Measurements from ENCODE around the gene PRKCA.

PRKCA gene

DNA sequence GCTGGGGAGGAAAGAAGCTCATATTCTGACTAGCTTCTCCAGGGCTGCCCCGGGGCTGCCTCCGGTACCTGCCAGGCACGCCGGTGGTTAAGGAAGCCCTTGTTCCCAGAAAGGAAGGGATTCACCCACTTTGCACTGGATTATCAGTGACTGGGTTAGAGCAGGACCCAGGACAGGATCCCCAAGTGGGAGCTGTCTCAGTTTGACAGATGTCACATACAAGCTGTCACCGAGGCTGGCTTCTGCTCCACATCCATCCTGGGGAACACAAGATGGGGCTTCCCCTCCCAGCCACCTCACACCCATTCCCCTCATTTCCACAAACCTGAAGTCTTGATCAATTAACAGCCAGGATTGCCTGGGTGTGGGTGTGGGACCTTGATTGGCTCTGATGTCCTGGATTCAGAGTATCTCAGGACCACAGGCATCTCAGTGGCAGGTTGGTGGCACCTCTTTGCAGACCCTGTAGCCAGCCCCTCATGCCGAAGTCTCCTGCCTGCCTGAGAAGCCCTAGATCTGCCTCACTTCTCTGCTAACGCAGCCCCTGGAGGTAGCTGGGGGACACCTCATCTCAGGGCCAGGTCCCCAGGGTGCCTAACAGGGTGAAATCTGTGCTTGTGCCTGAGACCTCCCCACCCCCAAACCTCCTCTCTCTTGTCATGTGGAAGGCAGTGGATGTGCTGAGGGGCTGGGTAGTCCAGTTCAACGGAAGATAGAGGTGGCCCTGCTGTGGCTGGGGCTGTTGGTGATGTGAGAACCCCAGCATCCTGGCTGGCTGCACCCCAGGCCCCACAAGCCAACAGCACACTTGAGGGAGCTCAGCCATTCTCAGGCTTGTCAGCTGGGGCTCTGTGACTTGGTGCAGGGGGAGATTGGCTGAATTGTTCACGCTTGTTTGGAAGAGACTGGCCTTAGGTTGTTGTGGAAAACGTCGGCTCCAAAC lies 533.9 kb downstream of the PRKCA start:
- no peak; the same call in 2 of the 3 replicates for ATAC-seq
- no peak for TF ChIP-seq GLIS3 (CRISPR knock-in tag; IDR thresholded peaks at IDR 0.05)
- TF ChIP-seq SNAI2 (CRISPR knock-in tag; IDR thresholded peaks at IDR 0.05) = no peak
- no peak for TF ChIP-seq OSR1 (CRISPR knock-in tag; IDR thresholded peaks at IDR 0.05)

DNA sequence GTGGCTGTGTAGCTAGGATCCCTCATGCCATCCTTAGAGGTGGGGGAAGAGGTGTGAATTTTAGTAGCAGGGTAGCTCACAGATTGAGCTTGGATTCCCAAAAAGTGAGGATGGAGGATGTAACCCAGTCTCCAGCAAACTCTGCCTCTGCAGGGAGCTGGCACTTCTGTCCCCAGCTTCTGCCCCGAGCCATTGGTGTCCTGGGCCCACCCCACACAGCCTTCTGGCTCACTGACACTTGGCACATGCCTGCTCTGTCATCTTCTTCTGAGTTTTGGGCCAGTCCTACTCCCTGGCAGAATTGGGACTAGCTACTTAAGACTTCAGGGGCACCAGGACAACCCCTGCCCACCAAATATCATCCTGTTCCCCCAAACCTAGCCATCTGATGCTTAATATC lies 534.8 kb downstream of the PRKCA start:
- no peak for TF ChIP-seq GLIS3 (CRISPR knock-in tag; IDR thresholded peaks at IDR 0.05)
- no peak for TF ChIP-seq TCF4 (CRISPR knock-in tag; IDR thresholded peaks at IDR 0.05; ENCODE audit: borderline replicate concordance)
- no peak for TF ChIP-seq ZFP3 (CRISPR knock-in tag; IDR thresholded peaks at IDR 0.05)
- no peak for TF ChIP-seq CSDC2 (CRISPR knock-in tag; IDR thresholded peaks at IDR 0.05)
- no peak for TF ChIP-seq ISL1 (CRISPR knock-in tag; IDR thresholded peaks at IDR 0.05)
- TF ChIP-seq, protein P1, sequence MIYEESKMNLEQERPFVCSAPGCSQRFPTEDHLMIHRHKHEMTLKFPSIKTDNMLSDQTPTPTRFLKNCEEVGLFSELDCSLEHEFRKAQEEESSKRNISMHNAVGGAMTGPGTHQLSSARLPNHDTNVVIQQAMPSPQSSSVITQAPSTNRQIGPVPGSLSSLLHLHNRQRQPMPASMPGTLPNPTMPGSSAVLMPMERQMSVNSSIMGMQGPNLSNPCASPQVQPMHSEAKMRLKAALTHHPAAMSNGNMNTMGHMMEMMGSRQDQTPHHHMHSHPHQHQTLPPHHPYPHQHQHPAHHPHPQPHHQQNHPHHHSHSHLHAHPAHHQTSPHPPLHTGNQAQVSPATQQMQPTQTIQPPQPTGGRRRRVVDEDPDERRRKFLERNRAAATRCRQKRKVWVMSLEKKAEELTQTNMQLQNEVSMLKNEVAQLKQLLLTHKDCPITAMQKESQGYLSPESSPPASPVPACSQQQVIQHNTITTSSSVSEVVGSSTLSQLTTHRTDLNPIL (CRISPR knock-in tag; IDR thresholded peaks at IDR 0.05; ENCODE audit: low read depth) = no peak
- TF ChIP-seq, protein P2, sequence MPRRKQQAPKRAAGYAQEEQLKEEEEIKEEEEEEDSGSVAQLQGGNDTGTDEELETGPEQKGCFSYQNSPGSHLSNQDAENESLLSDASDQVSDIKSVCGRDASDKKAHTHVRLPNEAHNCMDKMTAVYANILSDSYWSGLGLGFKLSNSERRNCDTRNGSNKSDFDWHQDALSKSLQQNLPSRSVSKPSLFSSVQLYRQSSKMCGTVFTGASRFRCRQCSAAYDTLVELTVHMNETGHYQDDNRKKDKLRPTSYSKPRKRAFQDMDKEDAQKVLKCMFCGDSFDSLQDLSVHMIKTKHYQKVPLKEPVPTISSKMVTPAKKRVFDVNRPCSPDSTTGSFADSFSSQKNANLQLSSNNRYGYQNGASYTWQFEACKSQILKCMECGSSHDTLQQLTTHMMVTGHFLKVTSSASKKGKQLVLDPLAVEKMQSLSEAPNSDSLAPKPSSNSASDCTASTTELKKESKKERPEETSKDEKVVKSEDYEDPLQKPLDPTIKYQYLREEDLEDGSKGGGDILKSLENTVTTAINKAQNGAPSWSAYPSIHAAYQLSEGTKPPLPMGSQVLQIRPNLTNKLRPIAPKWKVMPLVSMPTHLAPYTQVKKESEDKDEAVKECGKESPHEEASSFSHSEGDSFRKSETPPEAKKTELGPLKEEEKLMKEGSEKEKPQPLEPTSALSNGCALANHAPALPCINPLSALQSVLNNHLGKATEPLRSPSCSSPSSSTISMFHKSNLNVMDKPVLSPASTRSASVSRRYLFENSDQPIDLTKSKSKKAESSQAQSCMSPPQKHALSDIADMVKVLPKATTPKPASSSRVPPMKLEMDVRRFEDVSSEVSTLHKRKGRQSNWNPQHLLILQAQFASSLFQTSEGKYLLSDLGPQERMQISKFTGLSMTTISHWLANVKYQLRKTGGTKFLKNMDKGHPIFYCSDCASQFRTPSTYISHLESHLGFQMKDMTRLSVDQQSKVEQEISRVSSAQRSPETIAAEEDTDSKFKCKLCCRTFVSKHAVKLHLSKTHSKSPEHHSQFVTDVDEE (CRISPR knock-in tag; IDR thresholded peaks at IDR 0.05) = no peak
- no peak for TF ChIP-seq ZNF565 (CRISPR knock-in tag; conservative IDR thresholded peaks at IDR 0.05; ENCODE audit: low read depth)
- no peak for TF ChIP-seq ZNF70 (CRISPR knock-in tag; IDR thresholded peaks at IDR 0.05)
- TF ChIP-seq RARB (CRISPR knock-in tag; IDR thresholded peaks at IDR 0.05) = no peak
- TF ChIP-seq ARNTL (CRISPR knock-in tag; IDR thresholded peaks at IDR 0.05; ENCODE audit: borderline replicate concordance, low read depth) = no peak
- no peak for TF ChIP-seq ESRRG (CRISPR knock-in tag; IDR thresholded peaks at IDR 0.05)
- TF ChIP-seq, protein P3, sequence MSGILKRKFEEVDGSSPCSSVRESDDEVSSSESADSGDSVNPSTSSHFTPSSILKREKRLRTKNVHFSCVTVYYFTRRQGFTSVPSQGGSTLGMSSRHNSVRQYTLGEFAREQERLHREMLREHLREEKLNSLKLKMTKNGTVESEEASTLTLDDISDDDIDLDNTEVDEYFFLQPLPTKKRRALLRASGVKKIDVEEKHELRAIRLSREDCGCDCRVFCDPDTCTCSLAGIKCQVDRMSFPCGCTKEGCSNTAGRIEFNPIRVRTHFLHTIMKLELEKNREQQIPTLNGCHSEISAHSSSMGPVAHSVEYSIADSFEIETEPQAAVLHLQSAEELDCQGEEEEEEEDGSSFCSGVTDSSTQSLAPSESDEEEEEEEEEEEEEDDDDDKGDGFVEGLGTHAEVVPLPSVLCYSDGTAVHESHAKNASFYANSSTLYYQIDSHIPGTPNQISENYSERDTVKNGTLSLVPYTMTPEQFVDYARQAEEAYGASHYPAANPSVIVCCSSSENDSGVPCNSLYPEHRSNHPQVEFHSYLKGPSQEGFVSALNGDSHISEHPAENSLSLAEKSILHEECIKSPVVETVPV (CRISPR knock-in tag; IDR thresholded peaks at IDR 0.05) = no peak
- no peak for TF ChIP-seq ZC3H10 (CRISPR knock-in tag; IDR thresholded peaks at IDR 0.05)
- TF ChIP-seq ZFP30 (CRISPR knock-in tag; IDR thresholded peaks at IDR 0.05) = no peak
- no peak for TF ChIP-seq TOX (CRISPR knock-in tag; IDR thresholded peaks at IDR 0.05; ENCODE audit: borderline replicate concordance)
- TF ChIP-seq PPARA (CRISPR knock-in tag; IDR thresholded peaks at IDR 0.05; ENCODE audit: borderline replicate concordance) = no peak
- no peak for TF ChIP-seq BACH2 (CRISPR knock-in tag; IDR thresholded peaks at IDR 0.05; ENCODE audit: borderline replicate concordance)
- TF ChIP-seq, protein P4, sequence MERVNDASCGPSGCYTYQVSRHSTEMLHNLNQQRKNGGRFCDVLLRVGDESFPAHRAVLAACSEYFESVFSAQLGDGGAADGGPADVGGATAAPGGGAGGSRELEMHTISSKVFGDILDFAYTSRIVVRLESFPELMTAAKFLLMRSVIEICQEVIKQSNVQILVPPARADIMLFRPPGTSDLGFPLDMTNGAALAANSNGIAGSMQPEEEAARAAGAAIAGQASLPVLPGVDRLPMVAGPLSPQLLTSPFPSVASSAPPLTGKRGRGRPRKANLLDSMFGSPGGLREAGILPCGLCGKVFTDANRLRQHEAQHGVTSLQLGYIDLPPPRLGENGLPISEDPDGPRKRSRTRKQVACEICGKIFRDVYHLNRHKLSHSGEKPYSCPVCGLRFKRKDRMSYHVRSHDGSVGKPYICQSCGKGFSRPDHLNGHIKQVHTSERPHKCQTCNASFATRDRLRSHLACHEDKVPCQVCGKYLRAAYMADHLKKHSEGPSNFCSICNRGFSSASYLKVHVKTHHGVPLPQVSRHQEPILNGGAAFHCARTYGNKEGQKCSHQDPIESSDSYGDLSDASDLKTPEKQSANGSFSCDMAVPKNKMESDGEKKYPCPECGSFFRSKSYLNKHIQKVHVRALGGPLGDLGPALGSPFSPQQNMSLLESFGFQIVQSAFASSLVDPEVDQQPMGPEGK (CRISPR knock-in tag; IDR thresholded peaks at IDR 0.05; ENCODE audit: borderline replicate concordance) = no peak
- ATAC-seq = no peak

DNA sequence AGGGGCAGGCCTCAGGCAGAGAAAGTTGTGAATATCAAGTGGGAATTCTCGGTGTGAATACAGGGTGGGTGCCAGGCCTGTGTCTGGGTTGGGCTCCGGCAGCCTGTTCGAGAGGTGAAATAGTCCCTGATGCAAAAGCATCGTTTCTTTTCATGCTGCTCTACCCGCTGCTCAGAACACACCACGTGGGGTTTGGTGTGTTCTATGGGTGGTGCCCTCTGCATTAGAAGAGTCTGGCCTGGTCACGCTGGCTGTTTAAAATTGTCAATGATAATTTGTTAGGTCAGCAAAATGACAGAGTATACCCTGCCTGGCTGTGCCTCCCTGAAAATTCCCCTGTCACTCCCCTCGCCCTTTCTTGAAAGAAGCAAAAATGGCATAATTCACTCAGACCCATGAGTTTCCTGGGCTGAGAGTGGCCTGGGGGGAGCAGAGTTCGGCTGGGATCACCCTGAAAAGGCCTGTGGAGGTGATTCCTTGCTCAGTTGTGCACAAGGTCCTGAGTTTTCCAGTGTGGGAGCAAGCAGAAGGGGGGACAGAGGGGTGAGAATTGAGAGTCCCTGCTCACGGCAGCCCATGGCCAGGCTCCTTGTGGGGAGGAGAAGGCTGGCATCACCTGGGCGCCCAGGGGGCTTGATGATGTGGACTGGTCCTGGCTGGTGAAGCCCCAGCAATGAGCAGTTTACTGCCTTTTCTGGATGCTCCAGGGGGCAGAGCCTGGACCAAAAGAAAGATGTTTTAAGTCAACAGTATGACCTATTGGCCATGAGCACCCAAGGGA lies 535.7 kb downstream of the PRKCA start:
- no peak for ATAC-seq
- TF ChIP-seq, protein P4 (CRISPR knock-in tag; IDR thresholded peaks at IDR 0.05; ENCODE audit: borderline replicate concordance) = no peak
- no peak for TF ChIP-seq OSR1 (CRISPR knock-in tag; IDR thresholded peaks at IDR 0.05)
- TF ChIP-seq ESRRG (CRISPR knock-in tag; IDR thresholded peaks at IDR 0.05) = no peak
- TF ChIP-seq ZNF565 (CRISPR knock-in tag; conservative IDR thresholded peaks at IDR 0.05; ENCODE audit: low read depth) = no peak
- no peak for TF ChIP-seq PPARA (CRISPR knock-in tag; IDR thresholded peaks at IDR 0.05; ENCODE audit: borderline replicate concordance)
- TF ChIP-seq, protein P1 (CRISPR knock-in tag; IDR thresholded peaks at IDR 0.05; ENCODE audit: low read depth) = no peak
- TF ChIP-seq ZNF8 (CRISPR knock-in tag; IDR thresholded peaks at IDR 0.05) = no peak
- no peak for TF ChIP-seq TCF4 (CRISPR knock-in tag; IDR thresholded peaks at IDR 0.05; ENCODE audit: borderline replicate concordance)
- no peak for TF ChIP-seq ZFP30 (CRISPR knock-in tag; IDR thresholded peaks at IDR 0.05)
- no peak for TF ChIP-seq ZC3H10 (CRISPR knock-in tag; IDR thresholded peaks at IDR 0.05)
- TF ChIP-seq BACH2 (CRISPR knock-in tag; IDR thresholded peaks at IDR 0.05; ENCODE audit: borderline replicate concordance) = no peak
- TF ChIP-seq ZFP3 (CRISPR knock-in tag; IDR thresholded peaks at IDR 0.05) = no peak
